ENCODE measurements around the gene RPL27A. TPM values are rescaled to one million over a fixed set of nuclear protein-coding genes. Genes with fewer than 3 reads are reported as not detected.
A peak's percentile ranks its signal among the peaks of the same experiment; 100 is the strongest.

Gene RPL27A
- total RNA-seq, 1 donor from 2014 or later, result 766 TPM

DNA sequence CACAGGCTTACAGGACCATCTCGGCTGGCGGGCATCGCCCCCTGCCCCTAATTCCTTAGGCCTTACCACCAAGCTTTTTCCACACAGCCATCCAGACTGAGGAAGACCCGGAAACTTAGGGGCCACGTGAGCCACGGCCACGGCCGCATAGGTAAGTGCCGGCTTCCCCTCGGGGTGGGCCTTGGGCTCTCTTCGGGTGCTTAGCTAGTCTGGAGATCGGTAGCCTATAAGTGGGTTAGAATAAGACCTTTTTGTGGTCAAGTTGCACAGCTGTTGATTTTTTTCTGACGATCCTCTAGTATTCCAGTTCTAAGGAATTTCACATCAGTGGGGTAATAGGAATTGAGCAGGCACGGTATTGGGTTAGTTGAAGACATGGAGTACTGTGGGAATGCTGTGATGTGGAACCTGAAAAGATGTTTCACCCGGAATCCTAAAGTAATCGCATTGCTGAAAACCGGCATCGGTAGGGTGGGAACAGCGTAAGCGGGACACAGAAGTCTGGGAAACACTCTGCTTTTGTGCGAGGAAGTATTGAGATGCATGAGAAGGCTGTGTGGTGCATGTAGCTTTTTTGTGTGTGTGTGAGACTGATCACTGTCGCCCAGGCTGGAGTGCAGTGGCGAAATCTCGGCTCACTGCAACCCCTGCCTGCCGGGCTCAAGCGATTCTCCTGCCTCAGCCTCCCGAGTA is 669 bp downstream of the RPL27A start:
- H3K4me1 Mint-ChIP-seq (ENCODE audit: low read depth), result peaks cover 40% of the 10 kb centered on the region
- no peak for DNase-seq (ENCODE audit: low spot score)
- H3K4me3 Mint-ChIP-seq (ENCODE audit: low read depth), result peak overlapping the region; percentile 96
- no peaks in the 10 kb centered on the region for H3K27me3 Mint-ChIP-seq (ENCODE audit: low read depth)
- H3K27ac Mint-ChIP-seq, result peak overlapping the region; percentile 92
- no peaks in the 10 kb centered on the region for H3K9me3 Mint-ChIP-seq
- intact Hi-C loops (cut with micrococcal nuclease), result loop anchor here (2.0 to 10.0 kb wide), 4 partner anchors 282 to 892 kb away; partner anchors contain the start of genes EIF3F, TMEM9B and WEE1
- H3K36me3 Mint-ChIP-seq (ENCODE audit: low read depth), result peaks cover 76% of the 10 kb centered on the region

- DNase-seq (ENCODE audit: low spot score), result no peak
- H3K4me1 Mint-ChIP-seq (ENCODE audit: low read depth), result peaks cover 51% of the 10 kb centered on the region
- H3K27me3 Mint-ChIP-seq (ENCODE audit: low read depth), result no peaks in the 10 kb centered on the region
- intact Hi-C loops (cut with micrococcal nuclease), result loop anchor here (5.0 to 10.0 kb wide), 4 partner anchors 128 to 890 kb away; partner anchors contain the start of genes EIF3F and WEE1
- H3K36me3 Mint-ChIP-seq (ENCODE audit: low read depth), result peaks cover 87% of the 10 kb centered on the region
- no peaks in the 10 kb centered on the region for H3K9me3 Mint-ChIP-seq
- H3K4me3 Mint-ChIP-seq (ENCODE audit: low read depth), result peak overlapping the region; percentile 96
- peak overlapping the region; percentile 92 for H3K27ac Mint-ChIP-seq
Measured at GRCh38 chr11:8684600-8685290, 2.2 kb downstream of the RPL27A start.

DNA sequence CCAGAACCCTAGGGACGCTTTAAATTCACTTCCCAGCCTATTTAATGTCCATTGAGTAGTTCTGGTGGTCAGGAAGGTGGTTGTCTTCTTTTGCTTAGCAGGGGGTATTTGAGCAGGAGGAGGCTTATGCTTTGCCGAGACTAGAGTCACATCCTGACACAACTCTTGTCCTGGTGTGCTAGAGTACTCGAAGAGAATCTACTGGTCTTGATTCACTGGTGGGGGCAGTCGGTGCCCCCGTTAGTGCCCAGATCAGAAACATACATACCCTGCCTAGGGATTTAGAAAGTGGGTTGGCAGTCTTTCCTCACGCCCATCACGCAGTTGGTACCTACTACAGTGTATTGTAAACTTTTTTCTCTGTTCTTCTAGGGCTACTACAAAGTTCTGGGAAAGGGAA is 2.7 kb downstream of the RPL27A start:
- Mint-ChIP-seq H3K36me3 (ENCODE audit: low read depth) (peaks cover 87% of the 10 kb centered on the region), H3K27ac (peak overlapping the region; percentile 92), H3K27me3 (ENCODE audit: low read depth) (no peaks in the 10 kb centered on the region), H3K4me1 (ENCODE audit: low read depth) (peaks cover 57% of the 10 kb centered on the region), H3K9me3 (no peaks in the 10 kb centered on the region), H3K4me3 (ENCODE audit: low read depth) (peak overlapping the region; percentile 96)
- intact Hi-C loops (cut with micrococcal nuclease), result loop anchor here (5.0 to 10.0 kb wide), 4 partner anchors 127 to 889 kb away; partner anchors contain the start of genes EIF3F and WEE1
- DNase-seq (ENCODE audit: low spot score), result no peak

DNA sequence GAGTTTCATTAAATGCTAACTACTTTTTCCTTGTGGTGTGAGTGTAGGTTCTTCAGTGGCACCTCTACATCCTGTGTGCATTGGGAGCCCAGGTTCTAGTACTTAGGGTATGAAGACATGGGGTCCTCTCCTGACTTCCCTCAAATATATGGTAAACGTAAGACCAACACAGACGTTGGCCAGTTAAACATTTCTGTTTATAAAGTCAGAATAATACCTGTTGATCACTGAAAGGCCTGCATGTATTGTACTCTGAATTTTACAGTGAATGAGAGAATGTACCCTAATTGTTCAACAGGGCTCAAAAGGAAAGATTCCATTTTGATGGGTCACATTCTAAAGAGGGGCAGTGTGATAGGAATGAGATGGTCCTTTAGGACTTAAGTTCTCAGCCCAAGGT is 3.2 kb downstream of the RPL27A start:
- Mint-ChIP-seq H3K4me1 (ENCODE audit: low read depth) (peaks cover 54% of the 10 kb centered on the region), H3K9me3 (no peaks in the 10 kb centered on the region), H3K4me3 (ENCODE audit: low read depth) (peak overlapping the region; percentile 96), H3K27ac (peak overlapping the region; percentile 92), H3K27me3 (ENCODE audit: low read depth) (no peaks in the 10 kb centered on the region), H3K36me3 (ENCODE audit: low read depth) (peaks cover 87% of the 10 kb centered on the region)
- intact Hi-C loops (cut with micrococcal nuclease), result loop anchor here (5.0 to 10.0 kb wide), 4 partner anchors 126 to 889 kb away; partner anchors contain the start of genes EIF3F and WEE1
- DNase-seq (ENCODE audit: low spot score), result no peak

GRCh38 chr11:8686325-8686724 is 3.7 kb downstream of the RPL27A start:
- intact Hi-C loops (cut with micrococcal nuclease), result loop anchor here (5.0 to 10.0 kb wide), 4 partner anchors 126 to 888 kb away; partner anchors contain the start of genes EIF3F and WEE1
- Mint-ChIP-seq H3K27ac (peak overlapping the region; percentile 22), H3K36me3 (ENCODE audit: low read depth) (peaks cover 90% of the 10 kb centered on the region), H3K4me3 (ENCODE audit: low read depth) (no peak overlapping the region), H3K27me3 (ENCODE audit: low read depth) (no peaks in the 10 kb centered on the region), H3K9me3 (no peaks in the 10 kb centered on the region), H3K4me1 (ENCODE audit: low read depth) (peaks cover 55% of the 10 kb centered on the region)
- no peak for DNase-seq (ENCODE audit: low spot score)

DNA sequence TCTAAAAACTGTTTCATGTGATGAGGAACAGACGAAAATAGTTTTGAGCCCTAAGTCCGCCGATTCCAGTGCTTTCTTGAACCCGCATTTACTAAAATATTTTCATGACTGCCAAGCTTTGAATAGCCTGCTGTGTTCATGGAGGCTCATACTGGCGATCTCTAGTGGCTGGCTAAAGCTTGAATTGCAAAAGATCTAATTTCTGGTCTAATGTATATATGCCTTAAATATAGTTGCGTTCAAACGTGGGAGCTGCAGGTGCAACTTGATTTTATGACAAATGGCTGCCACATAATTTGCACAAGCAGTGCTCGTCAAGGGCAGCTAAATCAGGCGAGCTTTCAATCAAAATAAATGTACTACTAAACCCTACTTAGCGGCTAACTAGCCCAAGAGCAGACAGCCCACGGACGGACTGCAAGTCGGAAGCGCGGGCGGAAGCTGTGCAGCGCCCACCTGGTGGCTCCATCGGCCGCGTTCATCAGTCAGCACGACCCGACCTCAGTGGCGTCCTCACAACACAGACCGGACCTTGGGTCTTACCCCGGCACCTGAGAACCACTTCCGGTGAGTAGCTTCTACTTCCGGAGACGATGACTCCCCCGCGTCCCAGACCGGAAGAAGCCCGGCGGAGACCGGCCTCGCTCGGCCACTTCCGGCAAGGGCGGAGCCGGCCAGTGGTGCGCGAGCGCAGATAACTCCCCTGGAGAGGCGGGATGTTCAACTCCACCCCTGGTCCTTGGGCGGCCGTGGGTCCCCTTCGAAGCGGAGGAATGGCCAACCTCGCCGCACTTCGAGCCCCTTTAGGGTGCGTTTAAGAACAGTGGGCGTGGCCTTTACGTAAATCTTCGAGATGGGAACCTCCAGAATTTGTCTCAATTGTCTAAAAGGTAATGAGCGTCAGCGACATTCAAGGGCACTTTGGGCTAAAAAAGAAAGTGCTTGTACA is 6.1 kb downstream of the RPL27A start:
- peak overlapping the region; percentile 94 for H3K4me3 Mint-ChIP-seq (ENCODE audit: low read depth)
- peaks cover 92% of the 10 kb centered on the region for H3K36me3 Mint-ChIP-seq (ENCODE audit: low read depth)
- H3K9me3 Mint-ChIP-seq, result no peaks in the 10 kb centered on the region
- peak overlapping the region; percentile 96 for H3K27ac Mint-ChIP-seq
- intact Hi-C loops (cut with micrococcal nuclease), result loop anchor here (1.0 to 10.0 kb wide), 5 partner anchors 124 to 886 kb away; partner anchors contain the start of genes AKIP1, EIF3F and WEE1
- H3K27me3 Mint-ChIP-seq (ENCODE audit: low read depth), result no peaks in the 10 kb centered on the region
- peak; percentile 80 for DNase-seq (ENCODE audit: low spot score)
- H3K4me1 Mint-ChIP-seq (ENCODE audit: low read depth), result peaks cover 48% of the 10 kb centered on the region

DNA sequence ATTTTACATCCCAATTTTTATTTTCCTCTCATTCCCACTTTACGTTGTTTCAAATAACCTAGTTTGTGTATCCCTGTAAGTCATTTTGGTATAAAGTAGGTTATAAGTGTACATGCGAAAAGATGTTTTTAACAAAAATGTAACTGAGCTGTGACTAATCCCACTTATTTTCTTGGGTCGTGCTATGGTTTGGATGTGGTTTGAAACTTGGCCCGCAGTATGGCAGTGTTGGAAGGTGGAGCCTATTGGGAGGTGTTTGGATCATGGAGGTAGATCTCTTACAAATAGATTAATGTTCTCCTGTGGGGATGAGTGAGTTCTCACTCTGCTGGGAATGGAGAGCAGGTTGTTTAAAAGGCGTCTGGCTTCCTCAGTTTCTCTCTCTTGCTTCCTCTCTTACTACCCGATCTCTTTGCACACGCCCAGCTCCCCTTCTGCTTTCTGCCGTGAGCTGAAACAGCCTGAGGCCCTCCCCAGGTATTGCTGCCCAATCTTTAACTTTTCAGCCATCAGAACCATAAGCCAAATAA is 7.2 kb downstream of the RPL27A start:
- Mint-ChIP-seq H3K9me3 (no peaks in the 10 kb centered on the region), H3K27ac (peak overlapping the region; percentile 71), H3K4me3 (ENCODE audit: low read depth) (peak overlapping the region; percentile 94), H3K27me3 (ENCODE audit: low read depth) (no peaks in the 10 kb centered on the region), H3K36me3 (ENCODE audit: low read depth) (peaks cover 89% of the 10 kb centered on the region), H3K4me1 (ENCODE audit: low read depth) (peaks cover 41% of the 10 kb centered on the region)
- DNase-seq (ENCODE audit: low spot score), result no peak
- intact Hi-C loops (cut with micrococcal nuclease), result loop anchor here (1.0 to 10.0 kb wide), 6 partner anchors 7 to 885 kb away; partner anchors contain the start of genes AKIP1, EIF3F, RPL27A and TRIM66

DNA sequence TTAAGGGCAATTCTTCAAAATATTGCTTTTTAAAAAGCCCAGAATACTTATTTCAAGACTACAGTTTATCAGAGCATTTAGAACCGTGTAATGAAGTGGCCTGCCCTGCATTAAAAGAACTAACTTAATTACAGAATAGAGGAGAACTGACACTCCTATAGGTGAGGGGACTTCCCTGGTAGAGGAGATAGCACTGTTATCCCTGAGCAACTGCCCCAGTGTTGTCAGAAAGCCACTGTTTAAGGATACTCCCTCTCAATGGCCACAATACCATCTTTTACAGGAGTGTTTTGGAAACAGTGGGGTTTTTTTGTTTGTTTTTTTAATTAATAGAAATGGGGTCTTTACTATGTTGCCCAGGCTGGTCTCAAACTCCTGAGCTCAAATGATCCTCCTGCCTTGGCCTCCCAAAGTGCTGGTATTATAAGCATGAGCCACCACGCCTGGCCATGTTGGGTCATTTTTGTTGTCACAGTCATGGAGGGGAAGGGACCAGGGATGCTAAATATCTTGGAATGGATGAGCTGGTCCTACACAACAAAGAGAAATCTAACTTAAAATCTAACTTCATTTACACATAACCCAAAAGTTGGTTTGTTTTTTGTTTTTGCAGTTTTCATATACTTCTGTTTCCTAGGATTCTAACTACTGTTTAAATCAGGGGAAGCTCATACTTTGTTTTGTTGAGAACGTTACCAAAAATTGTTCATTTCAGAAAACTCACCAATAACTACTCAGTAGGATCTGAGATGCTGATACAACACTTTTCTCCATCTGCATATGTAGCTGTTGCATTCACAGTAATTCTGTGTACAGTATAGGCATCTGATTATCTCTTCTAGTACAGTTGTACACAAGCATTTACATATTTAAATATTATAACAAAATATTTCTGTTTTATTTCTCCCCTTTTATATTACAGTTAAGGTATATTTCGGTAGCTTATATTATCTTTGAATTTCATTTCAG is 8.1 kb downstream of the RPL27A start:
- peaks cover 32% of the 10 kb centered on the region for H3K4me1 Mint-ChIP-seq (ENCODE audit: low read depth)
- no peaks in the 10 kb centered on the region for H3K27me3 Mint-ChIP-seq (ENCODE audit: low read depth)
- peaks cover 86% of the 10 kb centered on the region for H3K36me3 Mint-ChIP-seq (ENCODE audit: low read depth)
- H3K4me3 Mint-ChIP-seq (ENCODE audit: low read depth), result peak overlapping the region; percentile 94
- no peaks in the 10 kb centered on the region for H3K9me3 Mint-ChIP-seq
- intact Hi-C loops (cut with micrococcal nuclease), result loop anchor here (1.0 kb wide), 1 partner anchor 8 kb away; the partner anchor contains the start of genes RPL27A and TRIM66
- H3K27ac Mint-ChIP-seq, result no peak overlapping the region
- DNase-seq (ENCODE audit: low spot score), result no peak

GRCh38 chr11:8691601-8692000 is 9.0 kb downstream of the RPL27A start:
- Mint-ChIP-seq H3K9me3 (no peaks in the 10 kb centered on the region), H3K4me1 (ENCODE audit: low read depth) (peaks cover 29% of the 10 kb centered on the region), H3K27ac (no peak overlapping the region), H3K4me3 (ENCODE audit: low read depth) (no peak overlapping the region), H3K27me3 (ENCODE audit: low read depth) (no peaks in the 10 kb centered on the region), H3K36me3 (ENCODE audit: low read depth) (peaks cover 81% of the 10 kb centered on the region)
- intact Hi-C loops (cut with micrococcal nuclease), result no loop called here
- no peak for DNase-seq (ENCODE audit: low spot score)

GRCh38 chr11:8692417-8692816 is 9.8 kb downstream of the RPL27A start:
- Mint-ChIP-seq H3K9me3 (no peaks in the 10 kb centered on the region), H3K36me3 (ENCODE audit: low read depth) (peaks cover 78% of the 10 kb centered on the region), H3K4me1 (ENCODE audit: low read depth) (peaks cover 26% of the 10 kb centered on the region), H3K27me3 (ENCODE audit: low read depth) (no peaks in the 10 kb centered on the region), H3K27ac (peak overlapping the region; percentile 35), H3K4me3 (ENCODE audit: low read depth) (no peak overlapping the region)
- no peak for DNase-seq (ENCODE audit: low spot score)
- intact Hi-C loops (cut with micrococcal nuclease), result no loop called here

DNA sequence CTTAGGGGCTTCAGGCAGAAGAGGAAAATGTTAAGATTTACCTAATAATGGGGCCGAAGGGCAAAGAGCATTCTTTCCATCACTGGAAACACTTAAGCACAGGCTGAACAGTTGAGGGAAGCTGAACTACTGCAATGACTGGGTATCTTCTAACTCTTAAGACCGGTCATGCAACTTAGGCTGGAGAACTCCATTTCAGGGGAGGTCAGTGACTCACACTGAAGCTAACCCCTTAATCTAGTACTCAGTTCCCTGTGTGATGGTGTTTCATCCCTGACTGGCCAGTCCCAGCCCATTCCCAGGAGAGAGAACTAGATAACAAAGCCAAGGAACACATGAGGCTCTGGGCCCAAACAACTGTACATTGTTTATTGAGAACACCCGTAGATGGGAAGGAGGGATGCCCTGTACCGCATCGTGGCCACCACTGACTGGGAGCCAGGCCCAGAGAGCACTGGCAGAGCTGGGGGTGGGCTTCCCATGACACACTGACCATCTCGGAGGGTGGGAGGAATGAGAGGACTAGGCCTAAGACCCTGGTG is 10.5 kb downstream of the RPL27A start:
- H3K4me1 Mint-ChIP-seq (ENCODE audit: low read depth), result peaks cover 22% of the 10 kb centered on the region
- no peak for DNase-seq (ENCODE audit: low spot score)
- H3K4me3 Mint-ChIP-seq (ENCODE audit: low read depth), result no peak overlapping the region
- H3K27ac Mint-ChIP-seq, result no peak overlapping the region
- no peaks in the 10 kb centered on the region for H3K27me3 Mint-ChIP-seq (ENCODE audit: low read depth)
- no peaks in the 10 kb centered on the region for H3K9me3 Mint-ChIP-seq
- intact Hi-C loops (cut with micrococcal nuclease), result no loop called here
- H3K36me3 Mint-ChIP-seq (ENCODE audit: low read depth), result peaks cover 74% of the 10 kb centered on the region
